H9 (cell line): ENCODE data around the gene CXCL6. TPM values are rescaled to one million over a fixed set of nuclear protein-coding genes. Genes with fewer than 3 reads are reported as not detected.
A peak's percentile ranks its signal among the peaks of the same experiment; 100 is the strongest.

Experiments used
- DNase-seq: peaks from one replicate; pipeline ENCODE4 v3.0.0-alpha.2; 2017
- H2AFZ ChIP-seq: one replicate; pipeline ENCODE4 v1.6.1; 2013; ENCODE audit warnings: mild to moderate bottlenecking, low read length, control low read depth, moderate library complexity
- H2AK5ac ChIP-seq: 2 replicates; pipeline ENCODE4 v1.6.1; 2013; ENCODE audit warnings: low read length, control low read depth, mixed read lengths; ENCODE audit not compliant: insufficient read length
- H2BK120ac ChIP-seq: one replicate; pipeline ENCODE4 v1.6.1; 2013; ENCODE audit warnings: low read depth, mild to moderate bottlenecking, low read length, control low read depth, inconsistent platforms; ENCODE audit not compliant: poor library complexity, severe bottlenecking
- H2BK12ac ChIP-seq: 2 replicates; pipeline ENCODE4 v1.6.1; 2013; ENCODE audit warnings: low read length, control low read depth, mixed read lengths, low read depth; ENCODE audit not compliant: insufficient read length
- H2BK15ac ChIP-seq: 2 replicates; pipeline ENCODE4 v1.6.1; 2013; ENCODE audit warnings: low read depth, low read length, control low read depth
- H2BK20ac ChIP-seq: one replicate; pipeline ENCODE4 v1.6.1; 2013; ENCODE audit warnings: low read depth, mild to moderate bottlenecking, low read length, control low read depth, inconsistent platforms; ENCODE audit not compliant: poor library complexity, severe bottlenecking
- H2BK5ac ChIP-seq: 2 replicates; pipeline ENCODE4 v1.6.1; 2013; ENCODE audit warnings: low read length, control low read depth, mixed read lengths; ENCODE audit not compliant: insufficient read length
- H3K14ac ChIP-seq: 2 replicates; pipeline ENCODE4 v1.6.1; 2013; ENCODE audit warnings: low read length, control low read depth; ENCODE audit not compliant: insufficient read depth
- H3K18ac ChIP-seq: 2 replicates; pipeline ENCODE4 v1.6.1; 2013; ENCODE audit warnings: low read depth, mild to moderate bottlenecking, mixed read lengths, low read length, control low read depth; ENCODE audit not compliant: insufficient read length
- H3K23ac ChIP-seq: 2 replicates; pipeline ENCODE4 v1.6.1; 2013; ENCODE audit warnings: low read length, control low read depth, mixed read lengths, low read depth; ENCODE audit not compliant: insufficient read length
- H3K23me2 ChIP-seq: 2 replicates; pipeline ENCODE4 v1.6.1; 2013; ENCODE audit warnings: low read depth, mild to moderate bottlenecking, mixed read lengths, low read length, control low read depth; ENCODE audit not compliant: insufficient read length, poor library complexity, severe bottlenecking
- H3K27ac ChIP-seq: 2 replicates; pipeline ENCODE4 v1.5.1; 2013; ENCODE audit warnings: low read length, control low read depth, mixed read lengths, low read depth; ENCODE audit not compliant: insufficient read length
- H3K27me3 ChIP-seq: 2 replicates; pipeline ENCODE4 v1.6.1; 2013; ENCODE audit warnings: low read length, control low read depth, inconsistent platforms; ENCODE audit not compliant: insufficient read depth
- H3K4ac ChIP-seq: 2 replicates; pipeline ENCODE4 v1.6.1; 2013; ENCODE audit warnings: low read depth, mild to moderate bottlenecking, control low read depth, inconsistent platforms, low read length, moderate library complexity
- H3K4me1 ChIP-seq: 2 replicates; pipeline ENCODE4 v1.6.1; 2013; ENCODE audit warnings: low read length, control low read depth, inconsistent platforms; ENCODE audit not compliant: insufficient read depth
- H3K4me2 ChIP-seq: 2 replicates; pipeline ENCODE4 v1.6.1; 2013; ENCODE audit warnings: low read length, control low read depth, mixed read lengths; ENCODE audit not compliant: insufficient read length, insufficient read depth
- H3K56ac ChIP-seq: 2 replicates; pipeline ENCODE4 v1.6.1; 2013; ENCODE audit warnings: low read depth, mild to moderate bottlenecking, mixed read lengths, low read length, control low read depth; ENCODE audit not compliant: insufficient read length
- H3K79me1 ChIP-seq: 2 replicates; pipeline ENCODE4 v1.6.1; 2013; ENCODE audit warnings: low read depth, mild to moderate bottlenecking, moderate library complexity, low read length, control low read depth, inconsistent platforms; ENCODE audit not compliant: insufficient read depth, poor library complexity, severe bottlenecking
- H3K79me2 ChIP-seq: 2 replicates; pipeline ENCODE4 v1.6.1; 2013; ENCODE audit warnings: low read length, control low read depth, inconsistent platforms; ENCODE audit not compliant: insufficient read depth
- H3K9ac ChIP-seq: 2 replicates; pipeline ENCODE4 v1.6.1; 2013; ENCODE audit warnings: low read length, control low read depth, mixed read lengths; ENCODE audit not compliant: insufficient read length; ENCODE audit errors: extremely low read depth
- H3K9me3 ChIP-seq: one replicate; pipeline ENCODE4 v1.6.1; 2013; ENCODE audit warnings: low read depth, low read length, inconsistent platforms; ENCODE audit not compliant: control insufficient read depth
- H3T11ph ChIP-seq: one replicate; pipeline ENCODE4 v1.6.1; 2013; ENCODE audit warnings: mild to moderate bottlenecking, low read length, control low read depth, inconsistent platforms
- H4K20me1 ChIP-seq: one replicate; pipeline ENCODE4 v1.6.1; 2013; ENCODE audit not compliant: control insufficient read depth, insufficient read length, insufficient read depth
- H4K5ac ChIP-seq: 2 replicates; pipeline ENCODE4 v1.6.1; 2013; ENCODE audit warnings: low read depth, mild to moderate bottlenecking, mixed read lengths, low read length, control low read depth; ENCODE audit not compliant: insufficient read length
- H4K8ac ChIP-seq: replicated peaks from 2 replicates; pipeline ENCODE4 v1.6.1; 2013; ENCODE audit warnings: low read length, control low read depth, mixed read lengths, low read depth; ENCODE audit not compliant: insufficient read length
- H4K91ac ChIP-seq: 2 replicates; pipeline ENCODE4 v1.6.1; 2013; ENCODE audit warnings: low read depth, mild to moderate bottlenecking, moderate library complexity, mixed read lengths, low read length, control low read depth; ENCODE audit not compliant: insufficient read length
- H3K27ac Mint-ChIP-seq, 3 experiments: 2 replicates in 2 of 3; 3 replicates in 1 of 3; pipeline ENCODE4 v1.8.0; 2020 to 2021; ENCODE audit warnings: mixed read lengths in 3 of 3, mild to moderate bottlenecking in 1 of 3, moderate library complexity in 1 of 3
- H3K27me3 Mint-ChIP-seq: 2 replicates; pipeline ENCODE4 v1.8.0; 2021; ENCODE audit warnings: low read depth, mild to moderate bottlenecking, moderate library complexity, mixed read lengths
- H3K36me3 Mint-ChIP-seq, 3 experiments: 2 replicates in 2 of 3; 3 replicates in 1 of 3; pipeline ENCODE4 v1.8.0; 2020 to 2021; ENCODE audit warnings: low read depth in 3 of 3, mixed read lengths in 3 of 3; ENCODE audit not compliant: insufficient read depth in 1 of 3
- H3K4me1 Mint-ChIP-seq, 2 experiments: 2 replicates each; pipeline ENCODE4 v1.8.0; 2020; ENCODE audit warnings: mixed read lengths in 2 of 2
- H3K4me3 Mint-ChIP-seq, 2 experiments: 2 replicates in 1 of 2; 3 replicates in 1 of 2; pipeline ENCODE4 v1.8.0; 2020 to 2021; ENCODE audit warnings: mild to moderate bottlenecking in 2 of 2, mixed read lengths in 2 of 2, moderate library complexity in 1 of 2
- H3K9me3 Mint-ChIP-seq, 2 experiments: 2 replicates in 1 of 2; 3 replicates in 1 of 2; pipeline ENCODE4 v1.8.0; 2020; ENCODE audit warnings: mild to moderate bottlenecking in 2 of 2, mixed read lengths in 2 of 2, moderate library complexity in 1 of 2
- CTCF ChIP-seq: fragments of 200-600 bp; sonication (generic); conservative IDR thresholded peaks from 3 replicates; pipeline ENCODE4 v1.8.0; 2021; ENCODE audit warnings: antibody characterized with exemption, mild to moderate bottlenecking
- WGBS: extraction: QIAGEN DNeasy Blood & Tissue Kit; methylation state at CpG from one replicate; pipeline ENCODE4 v1.1.7; 2013; ENCODE audit warnings: missing lambda C conversion rate, low lambda C conversion rate, mixed read lengths; ENCODE audit not compliant: insufficient read length; ENCODE audit errors: extremely low coverage; 5-methylcytosine and 5-hydroxymethylcytosine counted together
- total RNA-seq: library from RNA; stranded (reverse); gene quantifications from 2 replicates; pipeline ENCODE4 v1.2.1, GENCODE V29; 2021

CXCL6 gene
- total RNA-seq, 1 experiment from 2014 or later, result 0.85 TPM

GRCh38 chr4:73867783-73868182, 31.3 kb downstream of the CXCL6 start:
- H3K9me3 ChIP-seq, result no peaks in the 10 kb centered on the region
- peak; percentile 37 for DNase-seq
- no peak overlapping the region for H4K8ac ChIP-seq
- H4K5ac ChIP-seq, result no peak overlapping the region
- Mint-ChIP-seq H3K27ac (no peak overlapping the region), H3K27me3 (peaks cover 40% of the 10 kb centered on the region), H3K4me3 (no peak overlapping the region), H3K9me3 (no peaks in the 10 kb centered on the region; a peak in 1 of 5 replicates), H3K36me3 (no peaks in the 10 kb centered on the region), H3K4me1 (peaks cover 18 to 21% of the 10 kb centered on the region in 2 experiments)
- H4K91ac ChIP-seq, result no peak overlapping the region
- H3K79me1 ChIP-seq, result no peaks in the 10 kb centered on the region
- no peak overlapping the region for H2BK120ac ChIP-seq
- H3K56ac ChIP-seq, result no peak overlapping the region
- H3K4ac ChIP-seq, result no peak overlapping the region
- peaks cover 12% of the 10 kb centered on the region for H3K23me2 ChIP-seq
- H3K18ac ChIP-seq, result no peak overlapping the region
- H3K4me2 ChIP-seq, result no peak overlapping the region
- H2BK15ac ChIP-seq, result no peak overlapping the region
- no peak overlapping the region for H3T11ph ChIP-seq
- H3K4me1 ChIP-seq, result 0 out of 2 replicates have a peak, but pooled peaks cover 2% of the 10 kb centered on the region
- H3K27ac ChIP-seq, result no peak overlapping the region
- no peaks in the 10 kb centered on the region; the same call in 1 of the 2 replicates for H3K27me3 ChIP-seq
- no peak overlapping the region for H2AK5ac ChIP-seq
- no peak overlapping the region for H3K23ac ChIP-seq
- H4K20me1 ChIP-seq, result no peaks in the 10 kb centered on the region
- H2BK12ac ChIP-seq, result no peak overlapping the region
- no peak overlapping the region for H2BK20ac ChIP-seq
- H2BK5ac ChIP-seq, result no peak overlapping the region
- peak; percentile 31; the same call in 2 of the 3 replicates for TF ChIP-seq CTCF
- H3K14ac ChIP-seq, result no peak overlapping the region
- no peak overlapping the region for H3K9ac ChIP-seq
- no CpG with 5 or more reads among the region's 3 CpGs for WGBS
- no peak overlapping the region for H2AFZ ChIP-seq
- no peaks in the 10 kb centered on the region for H3K79me2 ChIP-seq
